SK-N-SH treated with all-trans-retinoic acid at 6 μM for 48 hours (cell line): ENCODE measurements around the gene NRL.

Experiments
- ATAC-seq: fragments of 200-7000 bp; cut with Tn5 transposase; 3 replicates; pipeline ENCODE4 v1.9.1; 2020; ENCODE audit warnings: mild to moderate bottlenecking, moderate library complexity
- ARNTL ChIP-seq: fragments of 450-650 bp; formaldehyde crosslinking; IDR thresholded peaks from 2 replicates; pipeline ENCODE4 v1.5.0; 2020; ENCODE audit warnings: low read depth, mild to moderate bottlenecking, moderate library complexity, borderline replicate concordance
- BACH2 ChIP-seq: fragments of 250-450 bp; sonication (Bioruptor Pico); IDR thresholded peaks from 2 replicates; pipeline ENCODE4 v1.9.0; 2021; ENCODE audit warnings: mild to moderate bottlenecking, borderline replicate concordance
- CREB5 ChIP-seq: fragments of 250-450 bp; sonication (Bioruptor Pico); IDR thresholded peaks from 2 replicates; pipeline ENCODE4 v1.5.1; 2020; ENCODE audit warnings: low read depth, mild to moderate bottlenecking, moderate library complexity
- CSDC2 ChIP-seq: fragments of 250-450 bp; sonication (Bioruptor Pico); IDR thresholded peaks from 2 replicates; pipeline ENCODE4 v1.5.0; 2020; ENCODE audit warnings: mild to moderate bottlenecking, moderate library complexity
- CSRNP3 ChIP-seq: fragments of 250-450 bp; sonication (Bioruptor Pico); IDR thresholded peaks from 2 replicates; pipeline ENCODE4 v1.5.1; 2021; ENCODE audit warnings: mild to moderate bottlenecking, moderate library complexity
- GLIS3 ChIP-seq: fragments of 250-450 bp; sonication (Bioruptor Pico); IDR thresholded peaks from 2 replicates; pipeline ENCODE4 v1.5.0; 2020; ENCODE audit warnings: mild to moderate bottlenecking, moderate library complexity
- ISL1 ChIP-seq: fragments of 250-450 bp; sonication (Bioruptor Pico); IDR thresholded peaks from 2 replicates; pipeline ENCODE4 v2.1.2; 2022; ENCODE audit warnings: mild to moderate bottlenecking, moderate library complexity
- OSR1 ChIP-seq: fragments of 250-450 bp; sonication (Bioruptor Pico); IDR thresholded peaks from 2 replicates; pipeline ENCODE4 v1.8.0; 2022; ENCODE audit warnings: moderate library complexity, mild to moderate bottlenecking, inconsistent platforms
- PATZ1 ChIP-seq: fragments of 250-450 bp; sonication (Bioruptor Pico); IDR thresholded peaks from 2 replicates; pipeline ENCODE4 v1.8.0; 2020; ENCODE audit warnings: mild to moderate bottlenecking, moderate library complexity, borderline replicate concordance
- POU6F1 ChIP-seq: fragments of 250-450 bp; sonication (Bioruptor Pico); IDR thresholded peaks from 2 replicates; pipeline ENCODE4 v1.8.0; 2021; ENCODE audit warnings: low read depth, mild to moderate bottlenecking, moderate library complexity, borderline replicate concordance
- RARB ChIP-seq: fragments of 250-450 bp; sonication (Bioruptor Pico); IDR thresholded peaks from 2 replicates; pipeline ENCODE4 v1.8.0; 2021; ENCODE audit warnings: mild to moderate bottlenecking, moderate library complexity
- SNAI2 ChIP-seq: fragments of 250-450 bp; sonication (Bioruptor Pico); IDR thresholded peaks from 2 replicates; pipeline ENCODE4 v1.5.0; 2020; ENCODE audit warnings: mild to moderate bottlenecking, moderate library complexity
- TOX ChIP-seq: fragments of 250-450 bp; sonication (Bioruptor Pico); IDR thresholded peaks from 2 replicates; pipeline ENCODE4 v1.8.0; 2021; ENCODE audit warnings: mild to moderate bottlenecking, moderate library complexity, borderline replicate concordance
- ZFP3 ChIP-seq: fragments of 250-450 bp; sonication (Bioruptor Pico); IDR thresholded peaks from 2 replicates; pipeline ENCODE4 v1.5.0; 2020; ENCODE audit warnings: mild to moderate bottlenecking, moderate library complexity
- ZFP30 ChIP-seq: fragments of 450-650 bp; formaldehyde crosslinking; IDR thresholded peaks from 2 replicates; pipeline ENCODE4 v1.5.0; 2022; ENCODE audit warnings: mild to moderate bottlenecking, moderate library complexity
- ZNF565 ChIP-seq: fragments of 450-650 bp; formaldehyde crosslinking; conservative IDR thresholded peaks from 2 replicates; pipeline ENCODE4 v1.5.0; 2020; ENCODE audit warnings: low read depth, mild to moderate bottlenecking, moderate library complexity
- ZNF70 ChIP-seq: fragments of 450-650 bp; formaldehyde crosslinking; IDR thresholded peaks from 2 replicates; pipeline ENCODE4 v1.5.0; 2020; ENCODE audit warnings: mild to moderate bottlenecking, moderate library complexity

Gene NRL

GRCh38 chr14:24135834-24136683 is 21.3 kb upstream of the NRL start, which contains the start of gene PSME1:
PSME1 (plus strand) TSS chr14:24136194; CDS start chr14:24136263, 69 bp downstream.
- TF ChIP-seq ISL1 (no peak), OSR1 (no peak), CSDC2 (CRISPR knock-in tag) (no peak), RARB (CRISPR knock-in tag) (no peak), GLIS3 (CRISPR knock-in tag) (no peak), POU6F1 (CRISPR knock-in tag) (no peak), TOX (CRISPR knock-in tag) (no peak), ZFP3 (CRISPR knock-in tag) (no peak)
- peak; percentile 93 for ATAC-seq

GRCh38 chr14:24135584-24135833 is 20.8 kb upstream of the NRL start:
- TF ChIP-seq BACH2 (CRISPR knock-in tag) (no peak), PATZ1 (CRISPR knock-in tag) (no peak), SNAI2 (0 out of 2 replicates have a peak, but pooled peaks have one; percentile 28), ISL1 (no peak), ZNF70 (CRISPR knock-in tag) (no peak)
- ATAC-seq: no peak; the same call in 1 of the 3 replicates

GRCh38 chr14:24133735-24134134 is 19.0 kb upstream of the NRL start:
- no peak for ATAC-seq
- TF ChIP-seq CSRNP3 (CRISPR knock-in tag) (no peak), ZNF565 (CRISPR knock-in tag) (no peak), TOX (CRISPR knock-in tag) (no peak), GLIS3 (CRISPR knock-in tag) (no peak), RARB (CRISPR knock-in tag) (no peak), ZFP30 (CRISPR knock-in tag) (no peak), OSR1 (no peak), POU6F1 (CRISPR knock-in tag) (no peak), SNAI2 (no peak), PATZ1 (CRISPR knock-in tag) (no peak), CREB5 (no peak), ISL1 (no peak), ZNF70 (CRISPR knock-in tag) (no peak), ARNTL (CRISPR knock-in tag) (no peak), ZFP3 (CRISPR knock-in tag) (no peak)
